SK-N-MC (cell line): ENCODE data around the gene GAS5.

Experiments
- DNase-seq: peaks from one replicate; pipeline ENCODE4 v3.0.0-alpha.2; 2011; ENCODE audit warnings: low read depth, low spot score
- H3K27ac ChIP-seq: fragments of 200-600 bp; sonication (generic); 2 replicates; pipeline ENCODE4 v1.5.1; 2016; ENCODE audit warnings: mixed run types
- H3K36me3 ChIP-seq: fragments of 200-600 bp; sonication (generic); 2 replicates; pipeline ENCODE4 v1.6.1; 2017; ENCODE audit warnings: antibody characterized with exemption, low read length, mixed read lengths; ENCODE audit not compliant: insufficient read depth
- H3K4me3 ChIP-seq: fragments of 200-600 bp; sonication (generic); 2 replicates; pipeline ENCODE4 v1.5.1; 2016
- H3K9ac ChIP-seq: fragments of 200-600 bp; sonication (generic); 2 replicates; pipeline ENCODE4 v1.8.0; 2017; ENCODE audit warnings: mixed run types, mixed read lengths; ENCODE audit not compliant: insufficient read length
- H3K9me3 ChIP-seq: fragments of 200-600 bp; sonication (generic); 2 replicates; pipeline ENCODE4 v1.6.1; 2017; ENCODE audit warnings: low read depth, mild to moderate bottlenecking, antibody characterized with exemption, low read length, moderate library complexity, mixed read lengths
- EZH2 ChIP-seq: fragments of 200-600 bp; sonication (generic); IDR thresholded peaks from one replicate; pipeline ENCODE4 v1.6.1; 2017; ENCODE audit warnings: antibody characterized with exemption
- FOXP2 ChIP-seq: optimal IDR thresholded peaks from 2 replicates; pipeline ENCODE3; 2011; ENCODE audit warnings: mild to moderate bottlenecking, moderate library complexity; ENCODE audit not compliant: insufficient read depth; ENCODE audit errors: extremely low read length, control extremely low read depth
- POLR2AphosphoS5 ChIP-seq: IDR thresholded peaks from 2 replicates; pipeline ENCODE4 v1.6.1; 2012; ENCODE audit warnings: mild to moderate bottlenecking, low read depth, low read length, borderline replicate concordance

Gene GAS5

GRCh38 chr1:173876732-173877131 lies 8.9 kb upstream of the GAS5 start:
- TF ChIP-seq FOXP2 (no peak), EZH2 (no peak), POLR2AphosphoS5 (no peak)
- Histone ChIP-seq H3K27ac (no peak overlapping the region), H3K4me3 (no peak overlapping the region), H3K9me3 (no peaks in the 10 kb centered on the region), H3K36me3 (peaks cover 6% of the 10 kb centered on the region), H3K9ac (no peak overlapping the region)
- no peak for DNase-seq

GRCh38 chr1:173871500-173871899 lies 3.7 kb upstream of the GAS5 start:
- no peak overlapping the region for H3K9ac ChIP-seq

GRCh38 chr1:173871091-173871490 lies 3.3 kb upstream of the GAS5 start:
- Histone ChIP-seq H3K36me3 (peaks cover 37% of the 10 kb centered on the region), H3K27ac (no peak overlapping the region), H3K9ac (no peak overlapping the region), H3K4me3 (no peak overlapping the region), H3K9me3 (no peaks in the 10 kb centered on the region)
- no peak for DNase-seq
- TF ChIP-seq POLR2AphosphoS5 (no peak), EZH2 (no peak), FOXP2 (no peak)

More at GRCh38 chr1:173871500-173871899, 3.7 kb upstream of the GAS5 start:
- Histone ChIP-seq H3K9me3 (no peaks in the 10 kb centered on the region), H3K27ac (no peak overlapping the region), H3K4me3 (no peak overlapping the region), H3K36me3 (peaks cover 33% of the 10 kb centered on the region)
- TF ChIP-seq FOXP2, result no peak
- no peak for TF ChIP-seq POLR2AphosphoS5
- DNase-seq, result no peak

GRCh38 chr1:173870252-173871075 lies 2.7 kb upstream of the GAS5 start:
- Histone ChIP-seq H3K36me3 (peaks cover 44% of the 10 kb centered on the region), H3K9ac (no peak overlapping the region), H3K9me3 (no peaks in the 10 kb centered on the region), H3K27ac (no peak overlapping the region), H3K4me3 (no peak overlapping the region)
- no peak for DNase-seq
- TF ChIP-seq POLR2AphosphoS5 (no peak), FOXP2 (no peak), EZH2 (no peak)

- peak overlapping the region; percentile 82 for H3K9ac ChIP-seq
- H3K9me3 ChIP-seq, result no peaks in the 10 kb centered on the region
- TF ChIP-seq EZH2 (no peak), POLR2AphosphoS5 (no peak), FOXP2 (no peak)
- no peak for DNase-seq
- H3K36me3 ChIP-seq, result peaks cover 52% of the 10 kb centered on the region
- H3K4me3 ChIP-seq, result peak overlapping the region; percentile 88
- H3K27ac ChIP-seq, result 0 out of 2 replicates have a peak overlapping the region, but pooled peaks have one; percentile 79
These were observed 1.2 kb upstream of the GAS5 start for GRCh38 chr1:173869021-173869359.

- no peak for DNase-seq
- peaks cover 58% of the 10 kb centered on the region for H3K36me3 ChIP-seq
These were observed 654 bp upstream of the GAS5 start, which contains the start of gene ZBTB37 for GRCh38 chr1:173868266-173869020. TSS of gene ZBTB37 (plus strand) at chr1:173868380. CDS start at chr1:173870226, 1,846 bp downstream.

GRCh38 chr1:173867141-173867752 lies 542 bp downstream of the GAS5 start:
- Histone ChIP-seq H3K4me3 (peak overlapping the region; percentile 99), H3K36me3 (peaks cover 67% of the 10 kb centered on the region), H3K27ac (peak overlapping the region; percentile 96), H3K9me3 (no peaks in the 10 kb centered on the region), H3K9ac (peak overlapping the region; percentile 99)
- no peak for TF ChIP-seq FOXP2
- no peak for DNase-seq

More at GRCh38 chr1:173868266-173869020, 654 bp upstream of the GAS5 start, which contains the start of gene ZBTB37:
- Histone ChIP-seq H3K27ac (peak within 1 kb of the TSS; percentile 96), H3K4me3 (peak within 1 kb of the TSS; percentile 99), H3K9me3 (no peaks in the 10 kb centered on the region), H3K9ac (peak within 1 kb of the TSS; percentile 99)
- no peak for TF ChIP-seq EZH2
- peak; percentile 14 for TF ChIP-seq FOXP2

GRCh38 chr1:173866413-173867115 lies 1.2 kb downstream of the GAS5 start:
- Histone ChIP-seq H3K4me3 (peak overlapping the region; percentile 99), H3K36me3 (peaks cover 66% of the 10 kb centered on the region), H3K27ac (peak overlapping the region; percentile 96), H3K9me3 (no peaks in the 10 kb centered on the region), H3K9ac (peak overlapping the region; percentile 99)
- peak; percentile 35 for TF ChIP-seq POLR2AphosphoS5
- TF ChIP-seq EZH2, result no peak
- TF ChIP-seq FOXP2, result no peak
- no peak for DNase-seq
